MM.1S (cell line): Measurements from ENCODE around the gene FOXO6.

ENCODE experiments used
- DNase-seq: peaks from one replicate; pipeline ENCODE4 v3.0.0-alpha.2; 2015
- H2AFZ ChIP-seq: fragments of 300-600 bp; sonication (generic); 2 replicates; pipeline ENCODE4 v1.6.0; 2016; ENCODE audit warnings: antibody characterized with exemption, low read length
- H3F3A ChIP-seq: fragments of 300-600 bp; sonication (generic); 2 replicates; pipeline ENCODE4 v1.6.1; 2016; ENCODE audit warnings: mild to moderate bottlenecking, antibody characterized with exemption, low read length, moderate library complexity, mixed read lengths; ENCODE audit not compliant: insufficient read depth
- H3K27ac ChIP-seq: fragments of 300-600 bp; sonication (generic); 2 replicates; pipeline ENCODE4 v1.5.1; 2016; ENCODE audit warnings: mild to moderate bottlenecking, low read length
- H3K27me3 ChIP-seq: fragments of 300-600 bp; sonication (generic); replicated peaks from 2 replicates; pipeline ENCODE4 v1.6.0; 2016; ENCODE audit warnings: low read length; ENCODE audit not compliant: insufficient read depth
- H3K36me3 ChIP-seq: fragments of 300-600 bp; sonication (generic); replicated peaks from 2 replicates; pipeline ENCODE4 v1.6.1; 2016; ENCODE audit warnings: mild to moderate bottlenecking, low read length, mixed read lengths; ENCODE audit not compliant: insufficient read depth
- H3K4me1 ChIP-seq: fragments of 300-600 bp; sonication (generic); 2 replicates; pipeline ENCODE4 v1.6.1; 2016; ENCODE audit warnings: low read length, mixed read lengths
- H3K4me2 ChIP-seq: fragments of 300-600 bp; sonication (generic); 2 replicates; pipeline ENCODE4 v1.6.0; 2016; ENCODE audit warnings: low read depth, low read length
- H3K4me3 ChIP-seq: fragments of 300-600 bp; sonication (generic); 2 replicates; pipeline ENCODE4 v1.5.1; 2016; ENCODE audit warnings: low read length, mixed read lengths
- H3K79me2 ChIP-seq: fragments of 300-600 bp; sonication (generic); 2 replicates; pipeline ENCODE4 v1.6.1; 2016; ENCODE audit warnings: mixed run types, low read length, mixed read lengths
- H3K9ac ChIP-seq: fragments of 300-600 bp; sonication (generic); 2 replicates; pipeline ENCODE4 v1.6.1; 2016; ENCODE audit warnings: low read length, mixed read lengths
- H3K9me2 ChIP-seq: fragments of 300-600 bp; sonication (generic); replicated peaks from 2 replicates; pipeline ENCODE4 v1.6.1; 2016; ENCODE audit warnings: mild to moderate bottlenecking, low read length, mixed read lengths; ENCODE audit not compliant: insufficient read depth
- H3K9me3 ChIP-seq: fragments of 300-600 bp; sonication (generic); replicated peaks from 2 replicates; pipeline ENCODE4 v1.6.1; 2016; ENCODE audit warnings: mild to moderate bottlenecking, low read length, mixed read lengths; ENCODE audit not compliant: insufficient read depth
- H4K20me1 ChIP-seq: fragments of 300-600 bp; sonication (generic); 2 replicates; pipeline ENCODE4 v1.6.1; 2016; ENCODE audit warnings: mild to moderate bottlenecking, low read length, moderate library complexity, mixed read lengths; ENCODE audit not compliant: insufficient read depth
- CTCF ChIP-seq: fragments of 300-600 bp; sonication (generic); IDR thresholded peaks from 2 replicates; pipeline ENCODE4 v1.5.1; 2016; ENCODE audit warnings: antibody characterized with exemption, low read length, mixed read lengths
- EZH2 ChIP-seq: fragments of 300-600 bp; sonication (generic); optimal IDR thresholded peaks from 2 replicates; pipeline ENCODE3; 2017; ENCODE audit warnings: low read depth, mild to moderate bottlenecking, antibody characterized with exemption, low read length, mixed read lengths
- EZH2phosphoT487 ChIP-seq: fragments of 300-600 bp; sonication (generic); IDR thresholded peaks from 2 replicates; pipeline ENCODE4 v1.6.1; 2018; ENCODE audit warnings: antibody characterized with exemption, low read length

The FOXO6 gene

GRCh38 chr1:41380979-41381691 lies 19.9 kb downstream of the FOXO6 start:
- H4K20me1 ChIP-seq: no peaks in the 10 kb centered on the region
- H3K9me3 ChIP-seq: no peaks in the 10 kb centered on the region
- no peaks in the 10 kb centered on the region for H3K36me3 ChIP-seq
- H3K4me1 ChIP-seq: no peaks in the 10 kb centered on the region
- peaks cover 35% of the 10 kb centered on the region for H3K27me3 ChIP-seq
- no peak overlapping the region for H3K4me3 ChIP-seq
- no peak overlapping the region for H3K9ac ChIP-seq
- no peak overlapping the region for H2AFZ ChIP-seq
- DNase-seq: no peak
- no peaks in the 10 kb centered on the region for H3K9me2 ChIP-seq
- H3K4me2 ChIP-seq: no peak overlapping the region
- H3F3A ChIP-seq: no peaks in the 10 kb centered on the region
- no peak overlapping the region for H3K27ac ChIP-seq
- no peak for TF ChIP-seq EZH2
- no peak for TF ChIP-seq CTCF
- TF ChIP-seq EZH2phosphoT487: no peak
- no peaks in the 10 kb centered on the region for H3K79me2 ChIP-seq

- TF ChIP-seq CTCF (no peak), EZH2 (no peak), EZH2phosphoT487 (no peak)
- Histone ChIP-seq H3F3A (no peaks in the 10 kb centered on the region), H2AFZ (no peak overlapping the region), H3K79me2 (no peaks in the 10 kb centered on the region), H3K27ac (no peak overlapping the region), H4K20me1 (no peaks in the 10 kb centered on the region), H3K9ac (no peak overlapping the region), H3K9me2 (no peaks in the 10 kb centered on the region), H3K9me3 (no peaks in the 10 kb centered on the region), H3K4me1 (no peaks in the 10 kb centered on the region), H3K36me3 (no peaks in the 10 kb centered on the region), H3K4me3 (no peak overlapping the region), H3K27me3 (peaks cover 35% of the 10 kb centered on the region), H3K4me2 (peak overlapping the region; percentile 24; the same call in 1 of the 2 replicates)
- no peak for DNase-seq
These were observed 20.7 kb downstream of the FOXO6 start for GRCh38 chr1:41381692-41382479.

GRCh38 chr1:41382480-41383090 lies 21.4 kb downstream of the FOXO6 start:
- Histone ChIP-seq H3K9me2 (no peaks in the 10 kb centered on the region), H3K4me1 (no peaks in the 10 kb centered on the region), H3K27me3 (peaks cover 35% of the 10 kb centered on the region), H3K4me3 (no peak overlapping the region), H3K79me2 (no peaks in the 10 kb centered on the region), H3F3A (no peaks in the 10 kb centered on the region), H3K9me3 (no peaks in the 10 kb centered on the region), H3K4me2 (peak overlapping the region; percentile 33; the same call in 1 of the 2 replicates), H3K36me3 (no peaks in the 10 kb centered on the region), H3K9ac (no peak overlapping the region), H3K27ac (no peak overlapping the region), H2AFZ (no peak overlapping the region), H4K20me1 (no peaks in the 10 kb centered on the region)
- TF ChIP-seq EZH2phosphoT487: no peak
- TF ChIP-seq CTCF: no peak
- no peak for TF ChIP-seq EZH2
- no peak for DNase-seq
